Measurements from ENCODE around the gene MT4.

Gene MT4

DNA sequence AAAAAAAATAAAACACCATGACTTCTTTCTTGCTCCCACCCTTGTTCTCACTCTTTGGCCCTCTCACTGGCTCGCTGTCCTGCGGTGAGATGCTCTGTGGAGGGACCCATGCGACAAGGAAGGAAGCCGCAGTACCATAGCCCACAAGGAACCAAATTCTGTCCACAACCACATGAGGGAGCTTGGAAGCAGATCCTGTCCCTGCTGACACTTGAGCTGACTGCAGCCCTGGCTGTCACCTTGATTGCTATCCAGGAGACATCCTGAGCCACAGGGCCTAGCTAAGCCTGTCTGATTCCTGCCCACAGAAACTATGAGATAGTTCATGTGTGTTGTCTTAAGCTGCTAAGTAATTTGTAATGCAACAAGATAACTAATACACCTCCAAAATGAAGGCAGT, 38.7 kb downstream of the MT4 start:
- no peak overlapping the region for H3K4me3 ChIP-seq (replicated peaks; ENCODE audit: low read depth, low read length)
- no peak for DNase-seq (ENCODE audit: extremely low read depth, low read depth)
- TF ChIP-seq CTCF (IDR thresholded peaks at IDR 0.05; ENCODE audit: low read depth, low read length, missing control alignments), result peak; percentile 28

DNA sequence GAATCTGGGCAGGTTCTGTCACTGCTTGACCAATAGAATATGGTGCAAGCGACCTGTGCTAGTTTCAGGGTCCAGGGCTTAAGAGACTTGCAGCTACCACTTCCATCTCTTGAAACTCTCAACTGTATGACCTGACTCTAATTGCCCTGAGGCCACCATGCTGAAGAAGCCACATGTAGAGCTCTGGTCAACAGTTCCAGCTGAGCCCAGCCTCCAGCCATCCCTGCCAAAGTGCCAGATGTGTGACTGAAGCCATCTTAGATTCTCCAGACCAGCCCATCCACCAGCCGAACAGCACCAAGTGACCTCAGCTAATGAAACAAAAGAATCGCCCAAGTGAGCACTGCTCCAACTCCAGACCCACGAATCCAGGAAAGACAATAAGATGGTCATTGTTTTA, 40.1 kb downstream of the MT4 start:
- DNase-seq (ENCODE audit: extremely low read depth, low read depth), result no peak
- no peak for TF ChIP-seq CTCF (IDR thresholded peaks at IDR 0.05; ENCODE audit: low read depth, low read length, missing control alignments)
- no peak overlapping the region for H3K4me3 ChIP-seq (replicated peaks; ENCODE audit: low read depth, low read length)

- no peak overlapping the region for H3K4me3 ChIP-seq (replicated peaks; ENCODE audit: low read depth, low read length)
- DNase-seq (ENCODE audit: extremely low read depth, low read depth), result no peak
- TF ChIP-seq CTCF (IDR thresholded peaks at IDR 0.05; ENCODE audit: low read depth, low read length, missing control alignments), result no peak
These were observed 40.6 kb downstream of the MT4 start for GRCh38 chr16:56605475-56605874.

DNA sequence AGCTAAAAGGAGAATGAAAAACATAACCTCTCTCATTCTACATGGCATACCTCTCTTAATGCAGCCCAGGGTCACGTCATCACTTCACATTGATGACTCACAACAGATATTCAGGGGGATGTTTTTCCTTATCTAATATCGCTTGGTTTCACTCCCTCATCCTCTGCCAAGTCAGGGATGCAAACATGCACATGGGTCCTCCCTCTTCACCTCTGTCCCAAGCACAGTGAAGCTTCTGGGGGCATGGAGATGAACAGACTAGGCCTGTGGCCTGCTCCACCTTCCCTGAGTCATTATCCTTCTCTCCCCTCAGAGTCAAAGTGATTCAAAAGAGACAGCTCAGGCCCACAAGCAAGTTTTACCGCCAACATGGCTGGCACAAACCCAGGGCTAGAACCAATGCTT, 41.2 kb downstream of the MT4 start:
- DNase-seq (ENCODE audit: extremely low read depth, low read depth), result no peak
- TF ChIP-seq CTCF (IDR thresholded peaks at IDR 0.05; ENCODE audit: low read depth, low read length, missing control alignments), result no peak
- H3K4me3 ChIP-seq (replicated peaks; ENCODE audit: low read depth, low read length), result no peak overlapping the region

- no peak for TF ChIP-seq CTCF (IDR thresholded peaks at IDR 0.05; ENCODE audit: low read depth, low read length, missing control alignments)
- H3K4me3 ChIP-seq (replicated peaks; ENCODE audit: low read depth, low read length), result peak overlapping the region; percentile 29
- DNase-seq (ENCODE audit: extremely low read depth, low read depth), result no peak
These were observed 41.7 kb downstream of the MT4 start for GRCh38 chr16:56606476-56607108.

- no peak for TF ChIP-seq CTCF (IDR thresholded peaks at IDR 0.05; ENCODE audit: low read depth, low read length, missing control alignments)
- H3K4me3 ChIP-seq (replicated peaks; ENCODE audit: low read depth, low read length), result peak overlapping the region; percentile 94
- peak; percentile 97 for DNase-seq (ENCODE audit: extremely low read depth, low read depth)
These were observed 42.3 kb downstream of the MT4 start for GRCh38 chr16:56607109-56607618.

DNA sequence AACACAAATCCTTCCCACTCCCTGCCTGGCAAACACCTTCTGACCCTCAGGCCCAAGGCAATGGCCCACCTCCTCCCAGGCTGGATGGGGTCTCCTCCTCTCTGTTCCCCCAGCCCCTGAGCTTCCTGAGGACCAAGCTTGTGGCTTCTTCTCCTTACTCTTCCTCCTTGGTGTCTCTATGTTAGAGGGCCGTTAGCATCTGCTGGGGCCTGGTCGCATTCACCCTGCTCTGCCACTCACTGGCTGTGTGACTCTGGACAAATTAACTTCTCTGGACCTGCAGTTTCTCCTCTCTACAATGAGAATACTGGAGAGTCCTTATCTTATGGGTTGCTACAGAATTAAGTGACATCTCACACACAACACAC, 42.8 kb downstream of the MT4 start:
- peak overlapping the region; percentile 94 for H3K4me3 ChIP-seq (replicated peaks; ENCODE audit: low read depth, low read length)
- TF ChIP-seq CTCF (IDR thresholded peaks at IDR 0.05; ENCODE audit: low read depth, low read length, missing control alignments), result no peak
- DNase-seq (ENCODE audit: extremely low read depth, low read depth), result no peak

All from HFF-Myc (cell line).